Ishikawa (cell line): ENCODE results near the gene CDS1.

Experiments
- CEBPB ChIP-seq: IDR thresholded peaks from 2 replicates; pipeline ENCODE4 v1.6.1; 2012
- CREB1 ChIP-seq: IDR thresholded peaks from 2 replicates; pipeline ENCODE4 v1.6.1; 2012; ENCODE audit warnings: low read depth
- EGR1 ChIP-seq: IDR thresholded peaks from 2 replicates; pipeline ENCODE4 v1.6.1; 2012
- EP300 ChIP-seq: IDR thresholded peaks from 2 replicates; pipeline ENCODE4 v1.6.1; 2012; ENCODE audit warnings: borderline replicate concordance
- FOXM1 ChIP-seq: IDR thresholded peaks from 2 replicates; pipeline ENCODE4 v1.6.1; 2012; ENCODE audit warnings: low read depth, borderline replicate concordance
- NFIC ChIP-seq: IDR thresholded peaks from 2 replicates; pipeline ENCODE4 v1.6.1; 2012
- RAD21 ChIP-seq: IDR thresholded peaks from 2 replicates; pipeline ENCODE4 v1.6.1; 2012; ENCODE audit warnings: low read depth
- TAF1 ChIP-seq: IDR thresholded peaks from 2 replicates; pipeline ENCODE4 v1.6.1; 2012; ENCODE audit warnings: low read depth, mild to moderate bottlenecking
- TCF12 ChIP-seq: IDR thresholded peaks from 2 replicates; pipeline ENCODE4 v1.6.1; 2012; ENCODE audit warnings: low read depth
- TEAD4 ChIP-seq: IDR thresholded peaks from 2 replicates; pipeline ENCODE4 v1.6.1; 2012
- YY1 ChIP-seq: IDR thresholded peaks from 2 replicates; pipeline ENCODE4 v1.6.1; 2012; ENCODE audit warnings: low read depth
- ZBTB7A ChIP-seq: IDR thresholded peaks from 2 replicates; pipeline ENCODE4 v1.6.1; 2012; ENCODE audit warnings: low read depth
- TF ChIP-seq, protein P1 (sequence below): IDR thresholded peaks from 2 replicates; pipeline ENCODE4 v1.6.1; 2012
- TF ChIP-seq, protein P2 (sequence below): IDR thresholded peaks from 2 replicates; pipeline ENCODE4 v1.6.1; 2012
- TF ChIP-seq, protein P3 (sequence below): IDR thresholded peaks from 2 replicates; pipeline ENCODE4 v1.6.1; 2012; ENCODE audit warnings: low read depth, mild to moderate bottlenecking

Gene CDS1

DNA sequence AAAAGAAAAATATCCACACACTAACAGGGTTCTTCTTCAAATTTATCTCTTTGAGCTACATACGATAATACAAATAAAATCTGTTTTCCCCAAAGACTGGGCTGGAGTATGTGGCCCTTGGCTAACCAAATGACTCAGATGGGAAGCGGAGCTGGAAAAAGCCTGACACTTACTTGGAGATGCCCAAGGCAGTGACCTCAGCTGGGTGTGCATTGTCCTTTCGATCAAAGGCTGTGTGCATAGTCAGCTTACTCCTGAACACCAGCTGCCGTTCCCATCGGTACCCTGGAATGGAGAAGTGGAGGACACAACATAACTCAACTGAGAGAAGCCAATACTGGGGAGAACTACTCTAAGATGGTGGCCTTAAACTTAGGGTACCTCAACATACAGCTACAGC lies 95.1 kb downstream of the CDS1 start:
- TF ChIP-seq, protein P1, sequence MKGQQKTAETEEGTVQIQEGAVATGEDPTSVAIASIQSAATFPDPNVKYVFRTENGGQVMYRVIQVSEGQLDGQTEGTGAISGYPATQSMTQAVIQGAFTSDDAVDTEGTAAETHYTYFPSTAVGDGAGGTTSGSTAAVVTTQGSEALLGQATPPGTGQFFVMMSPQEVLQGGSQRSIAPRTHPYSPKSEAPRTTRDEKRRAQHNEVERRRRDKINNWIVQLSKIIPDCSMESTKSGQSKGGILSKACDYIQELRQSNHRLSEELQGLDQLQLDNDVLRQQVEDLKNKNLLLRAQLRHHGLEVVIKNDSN = no peak
- TF ChIP-seq, protein P2, sequence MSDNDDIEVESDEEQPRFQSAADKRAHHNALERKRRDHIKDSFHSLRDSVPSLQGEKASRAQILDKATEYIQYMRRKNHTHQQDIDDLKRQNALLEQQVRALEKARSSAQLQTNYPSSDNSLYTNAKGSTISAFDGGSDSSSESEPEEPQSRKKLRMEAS = no peak
- TF ChIP-seq CREB1 = no peak
- no peak for TF ChIP-seq FOXM1
- no peak for TF ChIP-seq TAF1
- TF ChIP-seq, protein P3, sequence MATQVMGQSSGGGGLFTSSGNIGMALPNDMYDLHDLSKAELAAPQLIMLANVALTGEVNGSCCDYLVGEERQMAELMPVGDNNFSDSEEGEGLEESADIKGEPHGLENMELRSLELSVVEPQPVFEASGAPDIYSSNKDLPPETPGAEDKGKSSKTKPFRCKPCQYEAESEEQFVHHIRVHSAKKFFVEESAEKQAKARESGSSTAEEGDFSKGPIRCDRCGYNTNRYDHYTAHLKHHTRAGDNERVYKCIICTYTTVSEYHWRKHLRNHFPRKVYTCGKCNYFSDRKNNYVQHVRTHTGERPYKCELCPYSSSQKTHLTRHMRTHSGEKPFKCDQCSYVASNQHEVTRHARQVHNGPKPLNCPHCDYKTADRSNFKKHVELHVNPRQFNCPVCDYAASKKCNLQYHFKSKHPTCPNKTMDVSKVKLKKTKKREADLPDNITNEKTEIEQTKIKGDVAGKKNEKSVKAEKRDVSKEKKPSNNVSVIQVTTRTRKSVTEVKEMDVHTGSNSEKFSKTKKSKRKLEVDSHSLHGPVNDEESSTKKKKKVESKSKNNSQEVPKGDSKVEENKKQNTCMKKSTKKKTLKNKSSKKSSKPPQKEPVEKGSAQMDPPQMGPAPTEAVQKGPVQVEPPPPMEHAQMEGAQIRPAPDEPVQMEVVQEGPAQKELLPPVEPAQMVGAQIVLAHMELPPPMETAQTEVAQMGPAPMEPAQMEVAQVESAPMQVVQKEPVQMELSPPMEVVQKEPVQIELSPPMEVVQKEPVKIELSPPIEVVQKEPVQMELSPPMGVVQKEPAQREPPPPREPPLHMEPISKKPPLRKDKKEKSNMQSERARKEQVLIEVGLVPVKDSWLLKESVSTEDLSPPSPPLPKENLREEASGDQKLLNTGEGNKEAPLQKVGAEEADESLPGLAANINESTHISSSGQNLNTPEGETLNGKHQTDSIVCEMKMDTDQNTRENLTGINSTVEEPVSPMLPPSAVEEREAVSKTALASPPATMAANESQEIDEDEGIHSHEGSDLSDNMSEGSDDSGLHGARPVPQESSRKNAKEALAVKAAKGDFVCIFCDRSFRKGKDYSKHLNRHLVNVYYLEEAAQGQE = no peak
- TF ChIP-seq EGR1 = no peak
- no peak for TF ChIP-seq NFIC
- TF ChIP-seq CEBPB = no peak
- TF ChIP-seq RAD21 = no peak

DNA sequence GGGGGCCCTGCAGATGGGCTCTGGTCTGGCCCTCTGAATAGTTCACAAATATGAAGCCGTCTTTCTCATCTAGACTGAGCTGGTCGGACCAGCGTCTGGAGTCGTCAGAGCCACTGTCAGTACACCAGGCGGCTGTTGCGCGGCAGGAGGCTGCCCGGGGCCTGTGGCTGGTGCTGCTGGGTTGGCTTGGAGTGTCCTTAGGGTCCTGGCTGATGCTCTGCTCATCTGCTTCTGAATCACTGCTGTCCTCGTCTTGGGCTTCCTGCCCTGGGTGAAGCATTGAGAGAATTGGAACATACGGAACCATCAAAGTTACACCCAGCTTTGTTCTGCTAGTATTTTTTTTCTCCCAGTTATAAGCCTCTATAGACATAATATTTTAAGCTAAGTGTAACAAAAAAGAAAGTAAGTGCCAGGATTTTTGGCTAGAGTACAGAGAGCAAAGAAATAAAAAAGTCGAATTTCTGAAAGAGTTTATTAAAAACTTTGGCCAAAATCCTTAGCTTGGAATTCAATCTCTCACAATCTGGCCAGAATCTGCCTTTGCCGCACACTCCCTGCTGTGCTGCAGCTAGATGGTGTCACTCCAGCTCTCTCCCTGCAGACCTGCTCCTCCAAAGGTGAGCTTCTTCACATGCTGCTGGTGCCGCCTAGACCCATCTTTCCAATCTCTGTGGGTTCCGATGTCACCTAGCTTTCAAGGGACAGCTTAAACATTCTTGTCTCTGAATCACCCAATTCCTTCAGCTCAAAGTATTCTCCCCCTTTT lies 96.2 kb downstream of the CDS1 start:
- TF ChIP-seq ZBTB7A (no peak), CREB1 (no peak), CEBPB (no peak), NFIC (no peak), EP300 (no peak), FOXM1 (no peak), RAD21 (no peak), TAF1 (no peak), TCF12 (no peak), YY1 (no peak), TEAD4 (no peak)
- TF ChIP-seq, protein P1 = no peak
- TF ChIP-seq, protein P3 = no peak

DNA sequence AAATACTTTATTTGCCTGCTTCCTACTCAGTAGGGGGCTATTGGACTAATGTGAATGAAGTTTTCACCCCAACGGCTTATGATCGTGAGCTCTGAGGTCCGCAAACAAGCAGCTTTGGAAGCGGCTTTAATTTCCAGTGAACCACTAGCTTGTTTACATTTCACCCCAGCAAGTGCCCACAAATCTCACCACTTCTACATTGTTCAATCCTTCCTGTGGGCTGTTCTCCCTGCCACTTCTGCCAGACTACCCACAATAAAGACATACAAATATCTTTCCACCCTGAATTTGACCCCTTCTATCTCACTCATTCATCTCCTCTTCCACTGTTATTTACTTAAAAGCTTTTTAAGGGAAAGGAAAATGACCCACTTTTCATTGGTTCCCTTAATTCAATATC lies 98.0 kb downstream of the CDS1 start:
- TF ChIP-seq RAD21 (no peak), ZBTB7A (no peak), CREB1 (no peak), YY1 (no peak)

DNA sequence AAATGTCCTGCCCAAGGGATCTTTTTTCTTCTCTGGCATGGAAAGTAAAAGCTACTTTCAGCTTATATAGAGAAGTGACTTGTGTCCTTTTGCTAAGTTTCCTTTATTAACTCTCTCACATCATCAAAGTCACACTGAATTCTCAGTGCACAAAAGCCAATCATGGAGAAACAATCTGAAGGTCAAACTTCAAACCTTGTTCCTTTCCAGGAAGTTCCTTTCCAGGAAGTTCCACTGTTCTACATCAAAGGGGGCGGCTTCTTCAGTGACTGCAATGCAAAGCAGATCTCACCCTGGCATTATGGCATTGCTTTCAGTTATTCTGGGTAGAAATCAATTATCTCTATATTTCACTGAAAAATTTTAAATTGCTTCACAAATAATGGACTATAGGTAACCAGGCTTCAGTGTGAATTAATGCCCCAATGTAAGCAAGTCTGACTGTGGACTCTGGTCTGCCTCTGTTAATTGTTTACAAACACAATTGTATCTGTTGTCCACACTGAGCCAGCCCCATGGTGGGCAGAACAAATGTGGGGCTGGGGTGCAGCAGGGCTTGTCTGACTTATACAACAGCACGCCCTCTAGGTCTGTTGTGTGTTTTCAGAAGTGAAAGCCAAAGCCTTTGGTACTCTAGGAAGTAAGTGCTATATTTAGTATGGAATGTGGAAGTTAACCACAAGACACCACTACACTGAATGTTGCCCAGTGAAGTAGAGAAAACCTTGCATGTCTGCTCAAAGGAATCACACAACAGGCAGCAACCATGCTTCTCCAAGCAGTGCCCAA lies 98.8 kb downstream of the CDS1 start:
- no peak for TF ChIP-seq ZBTB7A
- TF ChIP-seq, protein P3 = no peak
- TF ChIP-seq CREB1 = no peak
- TF ChIP-seq RAD21 = no peak
- no peak for TF ChIP-seq EP300
- TF ChIP-seq CEBPB = no peak
- TF ChIP-seq, protein P1 = no peak
- no peak for TF ChIP-seq FOXM1
- TF ChIP-seq TEAD4 = no peak
- no peak for TF ChIP-seq EGR1
- no peak for TF ChIP-seq YY1
- no peak for TF ChIP-seq TCF12
- no peak for TF ChIP-seq NFIC
- TF ChIP-seq, protein P2 = no peak
- TF ChIP-seq TAF1 = no peak
